Liver (tissue), 9 donors: ENCODE data around the gene SGSM1. TPM values are rescaled to one million over a fixed set of nuclear protein-coding genes. Genes with fewer than 3 reads are reported as not detected.

Source experiments
- DNase-seq: peaks from one replicate; pipeline ENCODE4 v3.0.0-alpha.2; 2017; ENCODE audit warnings: low spot score
- H3K27ac ChIP-seq, 2 donors: one replicate each; pipeline ENCODE4 v1.7.0; 2013; ENCODE audit warnings: inconsistent platforms in 2 of 2, low read length in 2 of 2, control low read depth in 1 of 2, low read depth in 1 of 2, mild to moderate bottlenecking in 1 of 2
- H3K27me3 ChIP-seq, 4 donors: one replicate each; pipeline versions ENCODE4 v1.6.1 to v1.7.0; 2013; ENCODE audit warnings: low read length in 3 of 4, inconsistent platforms in 1 of 4, mild to moderate bottlenecking in 1 of 4, moderate library complexity in 1 of 4; ENCODE audit not compliant: control insufficient read depth in 4 of 4, insufficient read depth in 4 of 4
- H3K36me3 ChIP-seq, 4 donors: one replicate each; pipeline versions ENCODE4 v1.6.1 to v1.7.0; 2013; ENCODE audit warnings: low read length in 3 of 4, mild to moderate bottlenecking in 3 of 4, low read depth in 1 of 4, moderate library complexity in 1 of 4; ENCODE audit not compliant: control insufficient read depth in 4 of 4, insufficient read depth in 3 of 4
- H3K4me1 ChIP-seq, 4 donors: one replicate each; pipeline versions ENCODE4 v1.6.1 to v1.7.0; 2013; ENCODE audit warnings: low read length in 3 of 4, mild to moderate bottlenecking in 3 of 4, moderate library complexity in 1 of 4; ENCODE audit not compliant: control insufficient read depth in 4 of 4, insufficient read depth in 4 of 4
- H3K4me3 ChIP-seq, 3 donors: one replicate each; pipeline versions ENCODE4 v1.6.1 to v1.7.0; 2013; ENCODE audit warnings: low read length in 3 of 3, control low read depth in 1 of 3, low read depth in 1 of 3, mild to moderate bottlenecking in 1 of 3
- H3K9ac ChIP-seq, 2 donors: one replicate each; pipeline ENCODE4 v1.7.0; 2013; ENCODE audit warnings: low read length in 2 of 2, mild to moderate bottlenecking in 2 of 2, moderate library complexity in 2 of 2, control low read depth in 1 of 2, low read depth in 1 of 2
- H3K9me3 ChIP-seq, 4 donors: one replicate each; pipeline versions ENCODE4 v1.6.1 to v1.7.0; 2013; ENCODE audit warnings: low read length in 3 of 4; ENCODE audit not compliant: control insufficient read depth in 4 of 4
- ATF3 ChIP-seq: IDR thresholded peaks from 2 replicates; pipeline ENCODE4 v1.6.1; 2016; ENCODE audit warnings: antibody characterized with exemption
- CTCF ChIP-seq: fragments of 150-350 bp; IDR thresholded peaks from 2 replicates; pipeline ENCODE4 v1.5.1; 2017; ENCODE audit warnings: improper control_type of control experiment, low read depth, low read length; ENCODE audit not compliant: missing input control
- EGR1 ChIP-seq, 2 donors: IDR thresholded peaks; 2 replicates each; pipeline ENCODE4 v1.6.1; 2016 to 2018; ENCODE audit warnings: antibody characterized with exemption in 2 of 2, low read depth in 2 of 2
- FOXA1 ChIP-seq: IDR thresholded peaks from 2 replicates; pipeline ENCODE4 v1.6.1; 2016; ENCODE audit warnings: antibody characterized with exemption
- FOXA2 ChIP-seq: IDR thresholded peaks from 2 replicates; pipeline ENCODE4 v1.6.1; 2016; ENCODE audit warnings: antibody characterized with exemption
- GABPA ChIP-seq, 2 donors: IDR thresholded peaks in 1 of 2; conservative IDR thresholded peaks in 1 of 2; 2 replicates each; pipeline ENCODE4 v1.6.1; 2016; ENCODE audit warnings: antibody characterized with exemption in 2 of 2, mild to moderate bottlenecking in 1 of 2, moderate library complexity in 1 of 2
- HNF4A ChIP-seq, 2 donors: conservative IDR thresholded peaks; 2 replicates each; pipeline ENCODE4 v1.6.1; 2016; ENCODE audit warnings: antibody characterized with exemption in 2 of 2, mild to moderate bottlenecking in 2 of 2
- HNF4G ChIP-seq: IDR thresholded peaks from 2 replicates; pipeline ENCODE4 v1.6.1; 2016; ENCODE audit warnings: antibody characterized with exemption
- JUND ChIP-seq, 2 donors: IDR thresholded peaks; 2 replicates each; pipeline ENCODE4 v1.6.1; 2016; ENCODE audit warnings: antibody characterized with exemption in 2 of 2
- MAX ChIP-seq: IDR thresholded peaks from 2 replicates; pipeline ENCODE4 v1.6.1; 2016; ENCODE audit warnings: antibody characterized with exemption
- NR2F2 ChIP-seq: IDR thresholded peaks from 2 replicates; pipeline ENCODE4 v1.6.1; 2016; ENCODE audit warnings: antibody characterized with exemption
- RAD21 ChIP-seq, 2 donors: IDR thresholded peaks; 2 replicates each; pipeline ENCODE4 v1.6.1; 2016; ENCODE audit warnings: antibody characterized with exemption in 2 of 2, mild to moderate bottlenecking in 2 of 2
- REST ChIP-seq: IDR thresholded peaks from 2 replicates; pipeline ENCODE4 v1.6.1; 2016; ENCODE audit warnings: antibody characterized with exemption, mild to moderate bottlenecking
- RXRA ChIP-seq, 2 donors: IDR thresholded peaks; 2 replicates each; pipeline ENCODE4 v1.6.1; 2017 to 2018; ENCODE audit warnings: antibody characterized with exemption in 2 of 2, mild to moderate bottlenecking in 1 of 2
- SP1 ChIP-seq: IDR thresholded peaks from 2 replicates; pipeline ENCODE4 v1.6.1; 2018; ENCODE audit warnings: antibody characterized with exemption, mild to moderate bottlenecking
- TAF1 ChIP-seq: conservative IDR thresholded peaks from 2 replicates; pipeline ENCODE4 v1.6.1; 2016; ENCODE audit warnings: antibody characterized with exemption, mild to moderate bottlenecking
- YY1 ChIP-seq: IDR thresholded peaks from 2 replicates; pipeline ENCODE4 v1.6.1; 2016; ENCODE audit warnings: antibody characterized with exemption, mild to moderate bottlenecking
- ZBTB33 ChIP-seq: IDR thresholded peaks from 2 replicates; pipeline ENCODE4 v1.6.1; 2016; ENCODE audit warnings: antibody characterized with exemption
- WGBS: extraction: QIAGEN DNeasy Blood & Tissue Kit; methylation state at CpG from one replicate; pipeline ENCODE4 v1.1.7; 2013; 5-methylcytosine and 5-hydroxymethylcytosine counted together
- polyA plus RNA-seq, 2 donors: library from polyadenylated mRNA; stranded (reverse) in 1 of 2; unstranded in 1 of 2; fragments of 200-250 nt in 1 of 2; fragments of >200 nt in 1 of 2; fragmentation: Nextera tagmentation in 1 of 2; extraction: Ambion mirVana in 1 of 2; gene quantifications; one replicate each; pipeline versions ENCODE4 v1.2.1 to v1.2.3, GENCODE V29; 2013 to 2015
- total RNA-seq, 2 donors: library from RNA; depleted of rRNA; stranded (reverse); fragments of >200 nt; gene quantifications; one replicate each; pipeline ENCODE4 v1.2.3, GENCODE V29; 2014
- donor health status: healthy.
- donor health status: healthy.
- donor health status: healthy.
- donor health status: healthy.
- donor health status: healthy.

SGSM1 gene
- total and polyA plus RNA-seq, 4 donors, result 0.08 to 0.51 (median 0.21) TPM

GRCh38 chr22:24822471-24822870 is 16.5 kb downstream of the SGSM1 start (continued):
- no peak for TF ChIP-seq REST
- no peak for TF ChIP-seq GABPA (IDR thresholded peaks at IDR 0.05 in 1 of 2, conservative IDR thresholded peaks at IDR 0.05 in 1 of 2)

- H3K9me3 ChIP-seq, result no peaks in the 10 kb centered on the region
- H3K4me3 ChIP-seq, result no peak overlapping the region
- WGBS, result 87% methylated on average over 9 of the region's 9 CpGs
- no peak for DNase-seq
- TF ChIP-seq ATF3 (no peak), MAX (no peak), FOXA1 (no peak), NR2F2 (no peak), FOXA2 (no peak), TAF1 (no peak), RAD21 (IDR thresholded peaks at IDR 0.05) (no peak), SP1 (no peak), RXRA (IDR thresholded peaks at IDR 0.05) (no peak)
- no peaks in the 10 kb centered on the region for H3K27me3 ChIP-seq
- no peak overlapping the region for H3K9ac ChIP-seq
- H3K36me3 ChIP-seq, result no peaks in the 10 kb centered on the region
- no peak overlapping the region for H3K27ac ChIP-seq
- peaks cover 0 to 13% (median 9%) of the 10 kb centered on the region in 4 donors for H3K4me1 ChIP-seq
Measured at GRCh38 chr22:24823787-24824186, 17.8 kb downstream of the SGSM1 start.

GRCh38 chr22:24824250-24824649 is 18.2 kb downstream of the SGSM1 start:
- no peak overlapping the region for H3K27ac ChIP-seq
- peaks cover 0 to 13% (median 9%) of the 10 kb centered on the region in 4 donors for H3K4me1 ChIP-seq
- no peak overlapping the region for H3K9ac ChIP-seq
- no peak for TF ChIP-seq TAF1
- TF ChIP-seq HNF4A (conservative IDR thresholded peaks at IDR 0.05), result no peak
- TF ChIP-seq JUND (IDR thresholded peaks at IDR 0.05), result no peak
- no peak for TF ChIP-seq NR2F2
- no peak for TF ChIP-seq CTCF
- no peak for TF ChIP-seq ATF3
- TF ChIP-seq FOXA2, result no peak
- no peak for TF ChIP-seq HNF4G
- TF ChIP-seq GABPA (IDR thresholded peaks at IDR 0.05 in 1 of 2, conservative IDR thresholded peaks at IDR 0.05 in 1 of 2), result no peak
- no peak for TF ChIP-seq YY1
- TF ChIP-seq RXRA (IDR thresholded peaks at IDR 0.05), result no peak
- TF ChIP-seq EGR1 (IDR thresholded peaks at IDR 0.05; ENCODE audit: low read depth in 2 of 2), result no peak
- TF ChIP-seq REST, result no peak
- no peak for TF ChIP-seq SP1
- TF ChIP-seq ZBTB33, result no peak
- no peak for TF ChIP-seq RAD21 (IDR thresholded peaks at IDR 0.05)
- no peak for DNase-seq
- H3K9me3 ChIP-seq, result no peaks in the 10 kb centered on the region
- no peaks in the 10 kb centered on the region for H3K36me3 ChIP-seq
- no peaks in the 10 kb centered on the region for H3K27me3 ChIP-seq
- H3K4me3 ChIP-seq, result no peak overlapping the region
- 90% methylated on average over 3 of the region's 3 CpGs for WGBS
